ENCODE results near the gene ARHGEF7.

The ARHGEF7 gene

DNA sequence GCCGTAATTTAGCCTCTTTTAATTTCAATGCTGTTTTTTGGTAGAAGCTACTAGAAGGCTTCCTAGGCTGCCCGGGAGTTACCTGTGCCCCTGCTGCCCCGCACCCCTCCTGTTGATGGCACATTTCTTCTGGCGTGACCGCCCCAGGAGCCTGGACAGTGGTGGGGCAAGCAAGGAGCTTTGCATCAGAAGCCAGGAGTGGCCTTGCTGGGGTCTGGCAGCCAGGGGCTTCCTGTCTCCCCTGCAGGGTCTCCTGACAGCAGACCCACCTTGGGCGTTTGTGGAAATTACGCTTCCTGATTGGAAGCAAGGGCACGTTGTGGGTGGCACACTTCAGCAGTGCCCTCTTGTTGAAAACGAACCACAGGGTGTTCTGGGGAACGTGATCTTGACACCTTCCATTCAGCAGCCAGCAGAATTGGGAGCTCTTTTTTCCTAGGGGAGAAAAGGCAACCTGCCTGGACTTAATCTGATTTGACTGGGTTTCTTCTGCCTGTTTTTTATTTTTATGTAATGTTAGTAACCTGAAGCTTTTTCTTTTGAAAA, 115.3 kb downstream of the ARHGEF7 start:
- DNase-seq: peak; percentile 23

DNA sequence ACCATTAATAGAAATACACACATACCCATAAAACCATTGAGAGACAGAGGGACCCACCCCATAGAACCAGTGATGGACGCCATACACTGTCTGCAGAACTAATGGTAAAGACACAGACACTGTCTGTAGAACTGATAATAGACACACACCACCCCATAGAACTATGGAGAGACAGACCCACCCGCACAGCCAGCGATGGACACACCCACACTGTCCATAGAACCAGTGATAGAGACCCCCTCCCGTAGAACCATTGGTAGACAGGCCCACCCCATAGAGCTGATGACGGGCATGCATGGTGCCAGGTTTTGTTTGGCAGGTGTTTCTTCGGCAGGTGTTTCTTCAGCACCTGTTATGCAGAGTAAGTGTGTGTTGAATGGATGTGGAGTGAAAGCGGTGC, 117.1 kb downstream of the ARHGEF7 start:
- peak; percentile 44 for DNase-seq

DNA sequence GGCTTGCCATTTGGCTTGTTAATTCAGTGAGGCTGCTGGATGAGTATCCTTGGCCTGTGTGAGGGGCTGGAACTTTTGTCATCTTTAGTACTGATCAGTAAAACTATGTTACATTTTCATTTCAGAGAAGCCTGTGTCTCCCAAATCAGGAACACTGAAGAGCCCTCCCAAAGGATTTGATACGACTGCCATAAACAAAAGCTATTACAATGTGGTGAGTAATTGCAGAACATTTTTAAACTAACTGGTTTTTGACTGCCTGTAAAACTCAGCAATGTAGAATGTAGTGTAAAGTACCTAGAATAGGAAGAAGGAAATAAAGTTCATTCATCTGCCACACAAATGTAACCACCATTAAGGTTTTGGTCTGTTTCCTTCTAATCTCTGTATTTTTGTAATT, 118.0 kb downstream of the ARHGEF7 start:
- no peak for DNase-seq

DNA sequence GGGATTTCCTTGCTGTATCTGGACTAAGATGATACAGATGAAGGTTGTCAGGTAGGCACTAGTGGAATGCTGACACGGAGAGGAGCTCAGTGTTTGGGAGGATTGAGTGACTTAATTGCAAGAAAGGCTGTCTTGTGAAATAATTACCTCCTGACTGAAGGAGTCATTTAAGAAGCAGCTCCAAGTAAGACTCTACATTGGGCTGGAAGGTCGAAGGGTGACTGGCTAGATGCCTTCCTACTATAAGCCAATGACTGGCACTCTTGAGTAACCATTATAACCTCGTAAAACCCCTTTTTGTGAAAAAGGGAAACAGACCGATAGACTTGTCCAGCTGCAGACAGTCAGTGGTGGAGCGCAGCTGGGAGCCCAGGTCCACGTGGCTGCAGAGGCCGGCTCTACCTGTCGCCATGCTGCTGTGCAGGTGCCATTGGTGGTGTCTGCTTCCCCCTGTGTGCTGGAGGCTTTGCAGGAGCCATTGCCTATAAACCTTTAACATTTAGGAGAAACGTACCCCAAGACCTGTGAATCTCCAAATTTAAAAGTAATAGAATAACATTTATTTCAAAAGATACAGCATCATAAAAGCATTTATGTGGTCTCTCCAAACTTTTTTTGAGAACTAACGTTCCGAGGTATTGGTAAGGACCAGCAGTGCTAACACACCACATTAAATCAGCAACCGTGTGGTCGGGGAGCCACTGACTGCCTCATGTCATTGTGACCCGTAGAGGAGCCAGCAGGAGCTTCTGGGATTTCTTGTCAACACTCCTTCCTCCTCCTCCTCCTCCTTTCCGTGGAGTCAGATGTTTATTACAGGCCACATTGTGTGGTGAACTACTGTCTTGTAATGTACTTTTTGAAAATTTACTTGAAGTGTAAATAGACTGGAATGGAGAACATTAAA, 124.9 kb downstream of the ARHGEF7 start:
- peak; percentile 31 for DNase-seq

DNA sequence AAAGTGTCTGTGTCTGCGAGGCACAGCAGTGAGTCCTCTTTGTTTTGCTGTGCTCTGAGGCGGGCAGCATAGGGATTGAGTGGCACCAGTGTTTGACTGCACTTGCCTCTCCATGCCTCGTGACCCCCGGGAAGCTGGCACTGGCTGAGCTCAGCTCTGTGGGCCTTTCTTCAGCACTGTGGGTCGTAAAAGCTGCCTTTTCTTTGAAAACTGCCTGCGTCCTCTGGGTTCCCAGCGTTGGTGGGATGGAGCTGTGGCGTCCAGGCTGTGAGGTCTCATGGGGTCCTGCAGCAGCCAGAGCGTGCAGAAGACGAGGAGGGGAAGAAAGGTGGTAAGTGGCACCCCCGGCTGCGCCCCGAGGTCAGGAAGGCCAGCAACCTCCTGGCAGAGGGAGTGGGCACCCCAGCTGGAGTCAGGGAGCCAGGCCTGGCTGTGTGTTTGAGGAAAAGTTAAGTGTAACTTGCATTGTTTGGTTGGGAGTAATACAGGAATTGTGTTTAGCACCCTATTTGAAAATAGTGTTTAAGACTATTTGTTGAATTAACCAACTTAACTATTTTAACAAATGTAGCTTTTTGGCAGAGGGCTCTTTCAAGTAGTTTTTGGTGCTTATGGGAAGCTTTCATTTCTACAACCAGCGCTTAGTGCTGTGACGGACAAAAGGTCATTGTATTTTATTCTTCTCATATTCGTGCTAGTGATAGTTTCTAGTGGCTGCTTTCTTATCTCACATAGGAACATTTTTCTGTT, 126.1 kb downstream of the ARHGEF7 start:
- peak; percentile 34 for DNase-seq

DNA sequence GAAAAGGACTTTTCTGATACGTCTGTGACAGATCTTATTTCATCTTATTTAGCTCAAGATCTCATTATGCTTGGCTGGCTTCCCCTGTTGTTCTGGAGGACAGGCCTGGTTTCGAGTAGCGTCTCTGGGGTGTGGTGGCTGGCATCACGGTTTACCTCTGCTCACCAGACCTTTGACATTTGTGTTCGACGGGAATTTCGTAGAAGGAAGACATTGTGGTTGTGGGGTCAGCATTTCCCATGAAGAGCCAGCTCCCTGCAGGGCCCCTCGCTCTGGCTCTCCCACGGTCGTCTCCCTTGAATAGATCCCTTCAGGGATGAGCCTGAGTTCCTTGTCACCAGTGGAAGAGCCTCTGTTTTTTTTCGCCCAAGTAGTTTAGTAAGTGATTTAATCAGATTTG, 126.8 kb downstream of the ARHGEF7 start:
- peak; percentile 30 for DNase-seq

DNA sequence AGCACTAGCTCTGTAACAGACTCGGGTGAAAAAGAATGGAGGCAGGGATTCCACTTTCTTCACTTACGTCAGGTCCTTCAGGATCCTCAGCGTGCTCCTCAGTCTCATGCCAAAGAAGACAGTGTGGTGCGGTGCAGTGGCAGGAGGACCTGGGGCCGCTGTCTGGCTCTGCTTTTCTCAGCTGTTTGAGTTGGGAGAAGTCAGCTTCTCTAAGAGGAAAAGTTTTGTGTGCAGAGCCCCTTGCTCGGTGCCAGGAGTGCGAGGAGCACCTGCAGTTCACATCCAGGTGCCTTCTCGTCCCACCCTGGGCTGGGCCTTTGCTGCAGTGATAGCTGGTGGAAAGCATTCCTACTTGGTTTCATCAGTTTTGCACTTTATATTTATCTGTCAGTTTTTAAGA, 127.5 kb downstream of the ARHGEF7 start:
- DNase-seq: peak; percentile 38

DNA sequence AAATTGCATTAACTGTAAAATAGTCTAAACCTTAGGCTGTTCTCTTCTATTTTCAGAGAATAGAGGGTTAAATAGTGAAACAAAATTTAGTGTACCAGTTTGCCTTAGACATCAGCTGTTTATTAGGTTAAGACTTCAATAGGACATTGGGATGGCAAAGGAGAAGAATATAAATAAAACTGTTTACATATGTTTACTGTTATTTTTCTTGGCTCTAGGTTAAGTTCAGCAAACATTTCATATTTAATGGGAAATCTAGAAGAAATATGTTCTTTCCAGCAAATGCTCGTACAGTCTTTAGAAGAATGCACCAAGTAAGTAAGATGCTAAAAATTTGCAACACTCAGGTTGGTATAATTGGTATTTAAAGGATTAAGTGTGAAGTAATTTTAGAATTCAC, 128.9 kb downstream of the ARHGEF7 start:
- no peak for DNase-seq

DNA sequence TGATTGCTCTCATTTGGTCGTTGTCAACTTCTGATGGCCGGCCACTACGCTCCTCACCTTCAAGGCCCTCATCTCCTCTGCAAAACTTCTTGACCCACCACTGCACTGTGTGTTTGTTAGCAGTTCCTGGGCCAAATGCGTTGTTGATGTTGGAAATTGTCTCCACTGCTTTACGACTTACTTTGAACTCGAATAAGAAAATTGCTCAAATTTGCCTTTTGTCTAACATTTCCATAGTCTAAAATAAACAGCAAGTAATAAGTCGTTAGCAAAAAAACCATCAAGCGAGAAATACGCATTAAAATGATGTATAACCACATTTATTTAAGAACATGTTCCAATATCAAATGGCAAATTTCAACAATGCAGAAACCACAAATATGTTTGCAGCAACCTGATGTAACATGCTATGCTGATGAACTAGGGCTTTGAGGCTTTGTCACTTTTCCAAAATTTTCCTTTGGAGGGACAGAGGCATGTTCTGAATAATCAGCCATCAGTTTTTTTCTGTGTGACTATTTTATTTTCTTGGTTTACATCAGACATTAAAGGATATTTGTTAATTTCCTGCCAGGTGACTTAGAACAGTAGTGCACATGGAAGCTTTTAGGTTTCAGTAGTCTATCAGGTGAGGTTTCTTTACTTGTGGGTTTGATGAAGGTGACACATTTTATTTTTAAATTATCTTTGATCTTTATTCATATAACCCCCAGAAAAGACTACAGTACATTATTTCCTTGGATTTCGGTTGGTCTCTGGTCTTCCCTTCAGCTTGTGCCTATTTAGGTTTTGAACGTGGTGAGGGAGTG, 130.7 kb downstream of the ARHGEF7 start:
- DNase-seq: peak; percentile 18

DNA sequence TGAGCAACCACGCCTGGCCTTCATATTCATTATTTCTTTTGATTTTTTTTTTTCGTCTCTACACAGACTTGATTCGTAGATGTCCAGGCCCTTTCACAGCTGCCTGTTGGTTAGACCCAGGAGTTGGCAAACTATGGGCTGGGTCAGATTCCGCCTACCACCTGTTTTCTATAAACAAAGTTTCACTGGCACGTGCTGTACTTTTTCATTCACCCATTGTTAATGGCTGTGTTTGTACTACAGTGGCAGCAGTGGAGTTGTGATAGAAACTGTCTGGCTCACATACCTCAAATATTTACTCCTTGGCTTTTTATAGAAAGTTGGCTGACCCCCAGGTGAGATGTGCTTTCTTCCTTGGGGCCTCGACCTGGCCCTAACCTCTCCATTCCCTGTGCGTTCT, 132.4 kb downstream of the ARHGEF7 start:
- peak; percentile 17 for DNase-seq

DNA sequence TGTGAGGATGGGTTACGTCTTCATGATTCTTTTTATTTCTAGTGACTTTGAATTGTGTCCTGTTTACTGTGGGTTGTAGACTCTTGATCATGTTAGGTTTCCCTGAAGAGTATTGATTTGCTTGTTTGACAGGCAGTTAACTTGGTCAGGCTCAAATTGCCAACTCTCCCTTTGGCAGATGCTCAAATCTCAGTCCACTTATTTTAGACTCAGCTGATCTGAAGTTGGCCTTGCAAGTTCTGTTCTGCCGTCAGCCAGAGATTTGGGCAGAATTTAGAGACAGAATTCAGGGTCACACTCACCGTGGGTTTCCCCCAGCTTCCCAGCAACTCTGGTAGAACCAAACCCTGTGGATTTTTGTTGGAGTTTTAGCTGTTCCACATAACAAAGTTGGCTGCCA, 133.7 kb downstream of the ARHGEF7 start:
- peak; percentile 12 for DNase-seq

DNA sequence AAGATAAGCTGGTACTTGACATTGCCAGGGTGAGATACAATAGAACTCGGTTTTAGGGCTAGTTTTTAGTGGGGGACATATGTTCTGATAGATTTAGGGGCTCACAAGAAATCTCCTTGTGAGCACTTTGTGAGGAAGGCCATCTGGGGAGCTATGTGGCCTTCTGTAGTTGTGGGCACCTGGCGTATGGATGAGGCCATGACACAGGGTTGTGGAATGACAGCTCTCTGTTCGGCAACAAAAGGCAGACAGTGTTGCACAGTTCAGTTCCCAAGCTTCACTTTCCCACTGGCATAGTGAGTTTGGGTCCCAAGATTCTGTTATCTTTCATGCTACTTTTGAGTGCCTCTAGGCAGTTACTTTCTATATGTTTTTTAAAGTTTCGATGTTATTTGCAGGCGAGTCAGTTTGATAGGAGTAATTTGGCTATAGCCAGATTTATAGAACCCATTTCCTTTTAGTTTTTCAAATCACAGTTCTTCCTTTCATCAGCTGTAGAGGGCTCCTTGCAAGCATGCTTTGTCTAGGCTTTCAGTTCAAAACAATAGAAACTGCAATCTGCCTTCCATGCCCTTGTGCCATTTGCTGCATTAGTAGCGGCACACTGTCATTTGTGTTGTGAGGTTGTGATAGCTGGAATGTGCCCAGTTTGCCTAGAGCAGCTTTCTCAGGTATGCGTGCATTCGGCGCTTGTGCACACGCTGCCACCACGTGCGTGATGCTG, 134.7 kb downstream of the ARHGEF7 start:
- DNase-seq: peak; percentile 47

DNA sequence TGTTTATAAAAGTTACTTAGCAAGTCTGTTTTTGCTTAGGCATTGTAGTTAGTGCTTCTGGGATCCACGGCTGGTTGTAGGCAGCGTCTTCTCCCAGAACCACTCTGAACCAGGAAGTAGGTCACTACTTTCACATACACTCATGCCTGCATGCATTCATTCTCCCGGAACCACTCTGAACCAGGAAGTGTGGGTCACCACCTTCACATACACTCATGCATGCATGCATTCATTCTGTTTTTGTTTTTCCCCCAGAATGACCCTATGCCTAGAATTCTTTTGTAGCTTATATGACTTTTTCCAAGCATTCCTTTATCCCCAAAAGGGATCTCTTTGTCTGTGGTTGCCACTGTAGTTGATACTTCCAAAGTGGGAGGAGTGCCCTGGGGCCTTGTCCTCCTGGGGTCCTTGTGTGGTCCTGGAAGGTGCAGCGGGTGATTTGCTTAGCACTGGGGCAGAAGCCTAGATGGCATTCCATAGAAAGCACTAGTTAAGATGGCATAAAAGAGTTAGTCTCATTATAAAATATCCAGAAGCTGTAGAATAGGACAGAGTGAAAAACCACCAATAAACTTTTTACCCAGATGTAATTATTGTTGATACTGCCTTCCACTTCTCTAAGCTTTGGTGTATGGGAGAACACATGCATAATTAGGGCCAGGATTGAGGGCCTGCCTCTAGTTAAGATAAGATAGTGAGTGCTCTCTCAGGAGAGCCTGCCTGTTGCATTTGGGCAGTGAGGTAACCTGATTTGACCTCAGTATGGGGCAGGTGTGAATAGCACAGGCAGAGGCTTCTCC, 136.7 kb downstream of the ARHGEF7 start:
- peak; percentile 51 for DNase-seq

DNA sequence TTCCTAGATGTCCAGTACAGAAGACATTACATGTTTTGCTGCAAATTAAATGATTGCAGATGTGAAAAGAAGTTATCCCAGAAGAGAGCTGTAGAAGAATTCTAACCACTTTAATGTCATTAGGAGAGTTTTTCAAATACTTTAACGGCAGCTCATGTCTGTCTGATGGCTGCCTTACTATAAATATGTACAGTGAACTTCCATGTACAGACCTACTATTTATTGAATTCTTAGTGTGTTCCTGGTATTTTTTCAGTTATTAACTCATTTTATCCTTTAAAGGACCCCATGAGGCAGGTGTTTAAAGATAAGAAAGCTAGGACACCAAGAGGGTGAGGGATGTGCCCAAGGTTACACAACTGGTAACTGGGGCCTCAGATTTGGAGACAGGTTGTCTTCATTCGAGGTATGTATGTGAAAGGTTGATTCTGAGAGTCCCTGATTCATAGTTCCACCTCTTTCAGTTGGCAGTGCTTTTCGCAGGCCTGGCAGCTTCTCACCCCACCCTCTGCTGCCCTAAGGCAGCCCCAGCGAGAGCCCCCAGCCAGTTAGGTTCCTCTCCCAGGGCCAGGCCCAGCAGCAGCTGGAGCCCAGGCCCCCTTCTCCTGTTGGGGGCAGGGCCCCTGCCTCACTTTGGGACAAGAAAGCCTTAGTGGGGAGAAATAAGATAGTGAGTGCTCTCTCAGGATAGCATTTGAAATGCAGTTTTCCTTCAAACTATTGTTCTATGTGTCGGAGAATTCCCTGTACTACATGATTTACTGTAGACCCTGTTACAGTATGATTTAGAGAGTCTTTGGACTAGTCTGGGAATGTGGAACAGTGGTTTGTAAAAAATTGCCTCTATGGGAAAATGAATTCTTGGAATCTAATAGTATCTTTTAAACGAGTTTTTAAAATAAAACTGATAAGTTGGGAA, 137.6 kb downstream of the ARHGEF7 start:
- DNase-seq: peak; percentile 37

DNA sequence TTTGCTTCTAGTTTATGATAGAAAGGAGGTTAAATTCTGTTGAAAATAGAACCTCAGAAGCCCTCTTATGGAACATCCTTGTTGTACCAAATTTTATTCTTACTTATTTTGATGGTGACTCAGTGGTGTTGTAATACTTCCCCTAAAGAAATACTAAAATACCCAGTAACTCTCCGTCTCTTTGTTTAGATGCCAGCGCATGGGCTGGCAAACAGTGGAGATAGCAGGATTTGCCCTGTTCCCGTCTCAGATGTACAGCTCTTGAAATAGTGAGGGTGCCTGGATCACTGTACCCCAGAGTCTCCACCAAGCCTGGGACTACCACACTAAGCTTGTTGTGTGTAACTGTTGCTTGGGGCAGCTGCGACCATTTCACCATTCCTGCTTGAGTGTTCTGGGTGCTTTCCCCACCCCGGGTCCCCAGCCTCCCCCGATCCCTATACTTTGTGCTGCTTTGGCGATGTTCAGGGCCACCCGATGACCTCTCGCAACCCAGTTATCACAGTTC, 138.3 kb downstream of the ARHGEF7 start:
- no peak for DNase-seq

DNA sequence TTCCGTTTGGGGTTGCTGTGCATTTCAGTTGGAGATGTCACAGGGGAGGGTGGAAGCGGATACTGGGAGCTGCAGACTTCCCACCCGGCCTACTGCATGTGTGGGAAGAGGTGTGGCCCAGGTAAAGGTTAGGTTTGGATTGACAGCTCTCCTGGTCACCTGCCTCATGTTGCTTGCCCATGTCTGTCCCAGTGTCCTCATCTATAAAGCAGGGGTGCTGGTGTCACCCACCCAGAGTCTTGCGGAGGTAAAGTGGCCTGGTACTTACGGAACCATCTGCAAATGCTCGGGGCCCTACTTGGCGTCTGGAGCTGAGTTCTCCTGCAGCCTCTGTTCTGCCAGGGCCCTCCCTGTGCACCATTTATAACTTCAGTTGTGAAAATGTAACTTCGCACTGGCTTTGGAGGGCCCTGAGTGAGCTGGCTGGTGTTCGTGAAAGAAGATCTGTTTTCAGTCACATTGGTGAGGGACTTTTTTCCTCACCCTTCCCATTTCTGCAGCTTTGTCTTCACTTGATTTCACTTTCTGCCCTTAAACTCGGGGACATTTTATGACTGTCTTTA, 140.2 kb downstream of the ARHGEF7 start:
- DNase-seq: peak; percentile 29

DNA sequence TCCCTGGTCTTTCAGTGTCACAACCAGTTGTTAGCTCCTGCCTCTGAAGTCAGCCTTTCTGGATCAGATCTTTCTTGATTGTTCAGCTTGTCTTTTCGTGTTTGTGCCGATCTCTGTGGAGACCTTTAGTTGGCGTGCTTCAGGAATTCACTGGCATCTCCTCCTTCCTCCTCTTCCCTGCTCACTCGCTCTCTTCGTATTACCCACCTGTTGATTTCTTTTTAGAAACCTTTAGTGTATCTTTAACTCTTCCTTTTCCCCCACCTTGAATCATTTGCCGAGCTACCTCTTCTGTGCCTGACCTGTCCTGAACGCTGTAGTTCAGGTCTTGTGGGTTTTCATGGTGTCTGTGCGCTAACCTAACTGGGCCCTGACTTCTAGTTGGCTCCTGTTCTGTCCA, 141.3 kb downstream of the ARHGEF7 start:
- DNase-seq: no peak

DNA sequence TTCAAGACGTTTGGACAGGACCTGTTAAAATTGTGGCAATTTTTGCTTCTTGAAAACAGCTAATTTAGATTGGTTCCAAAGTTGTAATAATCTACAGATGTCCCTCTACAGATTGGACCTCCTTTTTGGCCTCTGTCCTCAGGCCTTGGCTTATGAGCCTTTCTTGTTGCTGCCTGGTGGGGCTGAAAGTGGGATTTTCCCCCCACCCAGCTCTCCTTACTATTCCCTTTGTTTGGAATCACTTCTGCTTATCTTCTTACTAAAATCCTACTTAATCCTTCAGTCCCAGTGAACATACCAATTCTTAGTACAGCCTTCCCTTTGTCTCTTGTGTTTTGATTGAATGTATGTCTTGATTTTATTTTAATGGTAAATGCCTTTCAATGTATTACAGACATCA, 141.8 kb downstream of the ARHGEF7 start:
- no peak for DNase-seq

DNA sequence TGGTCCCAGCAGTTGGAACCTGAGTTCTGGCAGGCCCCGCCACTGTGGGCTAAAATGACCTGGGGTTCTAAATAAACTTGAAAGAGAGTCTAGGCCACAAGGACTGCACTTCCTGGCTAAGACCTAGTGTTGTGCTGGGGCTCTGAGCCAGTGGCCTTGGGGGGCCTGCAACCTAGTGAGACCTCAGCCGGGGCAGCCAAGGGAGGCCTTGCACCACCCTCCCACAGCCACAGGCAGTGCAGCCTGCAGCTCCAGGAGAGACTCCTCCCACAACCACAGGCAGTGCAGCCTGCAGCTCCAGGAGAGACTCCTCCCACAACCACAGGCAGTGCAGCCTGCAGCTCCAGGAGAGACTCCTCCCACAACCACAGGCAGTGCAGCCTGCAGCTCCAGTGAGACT, 142.8 kb downstream of the ARHGEF7 start:
- peak; percentile 37 for DNase-seq

DNA sequence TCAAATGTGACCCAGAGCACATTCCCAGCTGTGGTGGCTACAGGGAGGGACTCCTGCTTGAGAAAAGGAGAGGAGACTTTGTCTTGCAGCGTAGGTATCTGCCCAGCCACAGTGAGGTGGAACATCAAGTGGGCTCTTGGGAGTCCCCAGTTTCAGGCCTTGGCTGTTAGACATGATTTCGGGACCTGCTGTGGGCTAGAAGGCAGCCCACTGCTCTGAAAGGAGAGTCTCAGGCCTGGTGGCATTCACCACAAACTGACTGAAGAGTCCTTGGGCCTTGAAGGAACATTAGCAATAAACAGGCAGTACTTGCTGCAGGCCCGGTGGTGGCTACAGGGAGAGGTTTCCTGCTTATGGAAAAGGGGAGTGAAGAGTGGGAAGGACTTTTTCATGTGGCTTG, 143.5 kb downstream of the ARHGEF7 start:
- DNase-seq: no peak
